ENCODE data around the gene PCCA.

GRCh38 chr13:100480676-100481075, 391.8 kb downstream of the PCCA start:
- TF ChIP-seq CTCF (conservative IDR thresholded peaks at IDR 0.05; ENCODE audit: low read depth in 2 of 2) (no peak), EZH2phosphoT487 (IDR thresholded peaks at IDR 0.05; ENCODE audit: unreplicated experiment) (no peak), EZH2 (IDR thresholded peaks at IDR 0.05; ENCODE audit: low read depth, unreplicated experiment) (no peak), REST (IDR thresholded peaks at IDR 0.05; ENCODE audit: unreplicated experiment) (no peak), POLR2AphosphoS5 (IDR thresholded peaks at IDR 0.05; ENCODE audit: low read depth) (no peak), STAT1 (IDR thresholded peaks at IDR 0.05; ENCODE audit: unreplicated experiment) (no peak)

Measured in GM23338 (cell line).